NCI-H1417 treated with DMSO at 0.1 percent for 48 hours (cell line): ENCODE data around the gene VPS4B.
"Not testable (repeated sequence)": the region's sequence is repeated elsewhere in the genome, so short reads cannot be mapped to it uniquely, and the experiment has no call there.

Experiments
- DNase-seq: peaks from one replicate; lab custom pipeline; 2025; lab: John Stamatoyannopoulos, UW

Gene VPS4B

DNA sequence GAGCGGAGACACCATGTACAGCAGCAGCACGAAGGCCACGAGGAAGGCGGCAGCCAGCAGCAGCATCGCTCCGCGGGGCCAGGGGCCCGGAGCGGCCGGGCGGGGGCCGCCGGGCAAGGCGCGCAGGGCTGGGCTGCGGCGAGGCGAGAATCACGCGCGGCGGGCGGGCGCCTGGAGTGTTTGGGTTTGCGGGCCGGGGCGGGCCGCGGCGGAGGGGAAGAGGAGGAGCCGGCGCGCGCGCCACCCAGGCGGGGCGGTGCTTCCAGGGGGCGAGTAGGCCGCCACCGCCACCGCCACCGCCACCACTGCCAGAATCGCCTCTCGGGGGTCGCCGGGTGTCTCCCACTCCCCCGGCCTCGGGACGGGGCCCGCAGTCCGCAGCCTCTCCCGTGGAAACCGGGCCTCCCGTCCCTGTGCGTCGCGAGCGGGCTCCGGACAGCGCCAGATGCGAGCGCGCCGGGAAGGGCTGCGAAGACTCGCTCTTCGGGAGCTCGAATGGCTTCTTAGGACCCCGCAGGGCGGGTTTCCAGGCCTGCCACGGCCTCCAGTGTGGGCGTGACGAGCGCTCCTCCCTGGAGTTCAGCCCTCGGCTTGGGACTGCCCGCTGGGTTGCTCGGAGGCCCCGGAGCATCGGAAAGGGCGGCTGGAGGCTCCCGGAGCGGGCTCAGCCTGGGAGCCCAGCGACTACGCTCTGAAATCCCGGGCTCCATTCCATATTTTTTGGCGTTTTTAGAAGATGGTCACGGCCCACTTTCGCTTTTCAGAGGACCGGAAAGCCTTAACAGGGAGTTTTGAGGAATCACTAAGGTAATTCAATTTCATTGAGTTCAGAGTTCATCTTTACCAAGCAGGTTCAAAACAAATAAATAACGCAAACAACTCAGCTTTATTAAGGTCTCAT is 55.0 kb downstream of the VPS4B start, which contains the start of gene KDSR:
KDSR (minus strand) TSS at position 154 of the 901 bp plus-strand sequence; CDS start at position 66, 88 bp downstream.
- peak; percentile 99 for DNase-seq

DNA sequence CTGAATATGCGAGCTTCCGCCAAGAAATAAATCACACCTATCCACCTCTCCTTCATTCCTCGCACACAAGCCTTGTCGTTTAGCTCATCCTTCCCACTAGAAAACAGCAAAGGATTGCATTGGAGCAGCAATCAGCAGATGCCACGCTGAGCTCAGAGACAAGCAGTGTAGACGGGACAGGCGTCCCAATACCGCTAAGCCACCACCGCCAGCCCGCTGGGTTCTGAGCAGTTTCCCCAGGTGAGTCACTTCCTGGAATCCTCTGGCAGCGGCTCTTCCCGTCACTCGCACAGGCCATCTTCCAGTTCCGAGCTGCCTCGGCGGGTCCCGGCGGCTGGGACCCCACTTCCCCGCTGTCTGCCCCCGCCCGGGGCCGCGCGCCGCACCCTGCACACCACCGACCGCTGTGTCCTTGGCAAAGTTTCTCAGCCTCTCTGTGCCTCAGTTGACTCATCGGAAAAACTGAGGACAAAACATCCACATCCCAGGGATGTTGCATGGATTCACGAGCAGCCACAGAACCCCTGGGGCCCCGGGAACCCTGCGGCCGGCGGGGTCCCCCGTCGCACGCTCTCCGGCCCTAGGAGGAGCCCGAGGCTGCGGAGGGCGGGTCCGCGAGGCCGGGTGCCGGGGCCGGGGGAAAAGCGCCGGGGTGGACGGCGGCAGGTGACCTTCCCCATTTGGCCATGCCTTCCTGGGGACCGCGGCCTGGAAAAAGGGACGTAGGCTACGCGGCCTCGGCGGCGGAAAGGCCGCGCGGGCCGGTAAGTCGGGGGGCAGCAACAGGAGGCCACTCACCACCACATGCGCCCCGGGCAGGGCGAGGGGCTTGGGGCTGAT is 55.8 kb downstream of the VPS4B start:
- DNase-seq, result no peak

DNA sequence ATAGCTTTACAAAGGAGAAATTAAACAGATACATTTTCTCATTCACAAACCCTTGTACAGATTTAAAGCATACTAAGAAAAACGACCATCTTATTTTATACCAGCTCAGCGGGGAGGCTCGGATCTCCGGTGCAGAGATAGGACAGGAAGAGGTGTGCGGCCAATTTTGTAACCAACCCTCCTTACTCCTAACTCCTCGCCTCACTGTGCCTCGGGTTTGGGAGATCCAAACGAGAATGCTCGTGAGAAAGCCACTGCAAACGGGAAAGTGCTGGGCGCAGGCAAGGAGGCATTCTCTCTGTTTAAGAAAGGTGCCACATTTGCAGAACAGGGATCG is 56.4 kb downstream of the VPS4B start:
- DNase-seq, result no peak

DNA sequence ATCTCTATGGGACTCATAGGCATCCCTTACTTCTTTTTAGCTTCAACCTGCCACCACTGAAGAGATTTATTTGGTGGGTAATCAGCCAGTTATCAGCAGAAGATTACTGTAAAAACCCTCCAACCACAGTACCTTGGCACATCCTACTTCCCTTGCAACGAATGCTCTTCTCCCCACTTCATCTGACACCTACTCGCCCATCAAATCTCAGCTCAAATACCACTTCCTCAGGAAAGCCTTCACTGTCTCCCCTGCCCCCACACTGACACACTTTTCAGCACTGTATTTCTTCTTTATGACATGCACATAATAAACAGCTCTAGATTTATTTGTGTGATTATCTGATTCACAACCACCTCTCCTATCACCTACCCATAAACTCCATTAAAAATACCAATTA is 58.3 kb downstream of the VPS4B start:
- DNase-seq, result no peak

DNA sequence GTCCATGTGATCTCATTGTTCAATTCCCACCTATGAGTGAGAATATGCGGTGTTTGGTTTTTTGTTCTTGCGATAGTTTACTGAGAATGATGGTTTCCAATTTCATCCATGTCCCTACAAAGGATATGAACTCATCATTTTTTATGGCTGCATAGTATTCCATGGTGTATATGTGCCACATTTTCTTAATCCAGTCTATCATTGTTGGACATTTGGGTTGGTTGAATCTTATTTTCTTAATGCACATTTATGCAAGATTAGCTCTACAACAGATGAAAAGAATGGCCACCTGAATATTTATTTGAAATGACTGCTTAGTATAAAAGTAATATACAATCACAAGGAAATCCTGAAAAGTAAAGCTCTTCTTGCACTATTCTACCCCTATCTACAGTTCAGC is 58.9 kb downstream of the VPS4B start:
- not testable (repeated sequence) for DNase-seq

DNA sequence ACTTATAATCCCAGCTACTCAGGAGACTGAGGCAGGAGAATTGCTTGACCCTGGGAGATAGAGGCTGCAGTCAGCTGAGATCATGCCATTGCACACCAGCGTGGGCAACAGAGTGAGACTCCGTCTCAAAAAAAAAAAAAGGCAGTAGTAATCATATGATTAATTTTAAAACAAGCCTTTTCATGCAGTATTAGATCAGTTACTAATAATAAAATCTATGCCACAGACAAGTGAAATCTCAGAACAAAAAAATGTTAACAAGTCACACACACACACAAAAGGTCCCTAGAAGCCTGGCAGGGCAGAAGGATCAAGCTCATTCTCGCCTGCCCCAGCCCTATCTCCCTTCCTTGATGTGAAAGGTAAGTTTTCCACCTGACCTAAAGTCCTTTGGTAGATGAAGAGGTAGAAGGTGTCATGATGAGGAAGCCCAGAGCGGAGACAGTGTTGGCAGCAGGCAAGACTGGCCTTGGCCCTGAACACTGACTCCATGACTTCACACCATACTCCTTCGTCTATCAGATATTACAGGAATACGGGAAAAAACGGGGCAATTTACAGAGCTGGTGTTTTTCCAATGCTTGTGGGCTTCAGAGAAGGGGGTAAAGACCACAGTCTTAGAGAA is 65.9 kb downstream of the VPS4B start:
- no peak for DNase-seq

DNA sequence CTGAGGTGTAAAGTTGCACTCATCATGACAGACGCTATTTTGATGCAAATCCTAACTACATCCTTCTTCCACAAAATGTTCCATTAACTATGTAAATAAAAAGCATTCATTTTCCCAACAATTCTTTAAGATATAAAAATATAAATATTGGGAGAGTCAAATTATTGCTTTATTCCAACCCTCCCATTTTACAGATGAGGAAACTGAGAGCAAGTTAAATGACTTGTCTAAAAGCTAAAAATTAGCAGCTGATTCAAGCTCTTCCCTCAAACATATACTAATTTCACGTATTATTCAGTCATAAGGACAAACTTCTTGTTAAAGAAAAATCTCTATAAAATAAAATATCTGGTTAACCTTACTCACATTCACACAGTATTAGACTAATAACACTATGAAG is 72.0 kb downstream of the VPS4B start:
- no peak for DNase-seq

DNA sequence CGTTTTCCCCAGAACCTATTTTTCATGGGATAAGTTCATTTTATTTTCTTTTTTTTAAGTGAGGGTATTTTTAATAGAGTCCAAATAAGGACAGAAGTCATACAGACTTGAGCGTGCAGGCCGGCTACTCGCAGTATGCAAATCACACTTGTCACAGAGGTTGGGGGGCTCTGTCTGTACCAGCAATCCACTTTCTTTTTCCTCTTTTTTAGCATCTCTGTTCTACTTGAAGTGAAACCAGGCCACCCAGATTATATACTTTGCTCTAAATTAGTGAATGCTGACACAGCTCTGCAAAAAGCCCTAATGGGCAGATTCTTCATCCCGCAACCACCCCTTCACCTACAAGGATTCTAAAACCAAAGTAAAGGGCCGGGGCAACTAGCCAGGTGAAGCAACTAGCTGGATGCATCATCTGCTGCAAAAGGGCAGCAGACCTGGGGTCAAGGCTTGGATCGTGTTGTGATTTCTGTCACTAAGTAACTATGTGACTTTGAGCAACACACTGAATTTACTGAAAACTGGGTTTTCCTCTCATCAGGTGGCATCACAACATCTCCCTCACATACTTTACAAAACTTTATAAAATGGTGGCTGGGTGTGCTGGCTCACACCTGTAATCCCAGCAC is 73.7 kb downstream of the VPS4B start:
- no peak for DNase-seq

DNA sequence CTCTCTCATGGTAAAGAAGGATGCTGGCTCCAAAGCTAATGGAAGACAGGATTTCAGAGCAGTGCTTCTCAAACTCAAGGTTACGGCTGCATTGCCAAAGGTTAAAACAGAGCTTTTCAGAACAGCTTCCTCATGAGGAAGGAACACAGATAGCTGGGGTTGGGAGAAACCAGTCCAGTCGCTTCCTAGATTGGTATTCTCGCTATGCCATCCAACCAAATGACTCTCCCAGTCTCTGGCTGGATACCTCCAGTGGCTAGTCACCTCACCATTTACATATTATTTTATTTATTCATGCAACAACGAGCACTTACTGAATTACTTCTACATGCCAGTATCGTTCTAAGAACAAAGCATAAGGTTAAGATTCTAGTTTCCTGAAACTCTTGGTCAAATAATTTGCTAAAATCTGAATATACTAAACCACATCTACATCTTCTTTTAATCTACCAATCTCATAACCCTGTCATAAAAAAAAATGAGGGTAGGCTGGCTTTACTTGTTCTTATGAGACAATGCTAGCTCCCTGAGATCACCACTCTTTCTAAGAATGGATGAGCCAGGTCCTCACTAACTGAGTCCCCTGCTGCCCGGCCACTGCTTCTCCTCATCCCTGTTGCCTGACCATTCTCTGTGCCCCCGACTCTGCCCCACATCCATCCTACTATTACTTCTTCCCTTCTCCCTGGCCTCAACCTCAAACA is 75.6 kb downstream of the VPS4B start:
- DNase-seq, result no peak

DNA sequence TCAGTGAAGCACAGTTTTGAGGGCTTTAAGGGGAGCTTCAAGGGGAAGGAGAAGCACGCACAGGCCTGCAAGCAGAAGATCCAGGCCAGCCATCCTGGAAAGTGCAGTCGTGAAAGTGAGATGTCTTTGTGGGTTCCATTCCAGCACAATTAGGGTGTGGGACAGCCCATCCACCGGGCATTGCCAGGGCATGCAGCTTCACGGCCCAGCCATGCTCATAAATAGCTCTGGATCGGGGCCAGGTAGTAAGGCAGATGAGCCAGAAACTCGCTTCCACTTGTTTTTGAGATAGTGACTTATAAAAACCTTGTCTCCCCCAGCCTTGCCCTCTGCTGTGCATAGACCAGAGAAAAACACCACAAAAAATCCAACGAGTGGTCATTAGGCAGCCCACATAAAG is 76.2 kb downstream of the VPS4B start:
- DNase-seq, result no peak

DNA sequence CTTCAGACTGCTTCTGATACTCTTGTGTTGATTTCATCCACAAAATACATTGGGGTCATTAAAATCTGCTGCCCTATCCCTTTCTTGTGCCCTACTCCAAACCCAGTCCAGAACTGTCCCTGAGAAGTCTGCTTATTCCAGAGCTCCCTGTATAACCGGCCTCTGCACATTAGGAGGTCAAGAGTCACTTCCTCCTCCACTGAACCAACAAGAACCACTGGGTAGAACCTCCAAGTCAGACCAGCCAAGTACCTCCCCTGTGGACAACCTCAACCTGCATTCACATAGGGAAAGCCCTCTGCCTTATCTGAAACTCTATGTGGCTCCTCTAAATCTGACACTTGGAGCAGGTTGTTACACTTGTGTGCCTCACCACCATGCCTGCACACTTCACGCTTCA is 77.4 kb downstream of the VPS4B start:
- no peak for DNase-seq

DNA sequence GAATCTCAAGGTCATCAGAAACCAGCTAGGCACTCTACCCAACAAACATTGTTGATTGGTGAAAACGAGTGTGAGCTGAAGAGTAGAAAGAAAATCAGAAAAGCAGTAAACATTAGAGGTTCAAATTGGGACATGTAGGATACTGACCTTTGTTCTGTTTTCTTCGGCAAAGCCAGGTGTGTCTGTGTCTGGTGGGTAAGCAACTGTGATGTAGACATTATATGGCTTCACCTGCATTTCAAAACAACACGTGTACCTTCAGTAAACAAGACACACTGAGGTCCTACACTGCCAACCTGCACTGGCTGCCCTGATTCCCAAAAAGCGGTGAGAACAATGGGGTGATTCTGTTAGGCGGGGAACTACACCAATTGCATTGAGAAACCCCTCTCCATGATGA is 78.0 kb downstream of the VPS4B start:
- DNase-seq, result no peak

DNA sequence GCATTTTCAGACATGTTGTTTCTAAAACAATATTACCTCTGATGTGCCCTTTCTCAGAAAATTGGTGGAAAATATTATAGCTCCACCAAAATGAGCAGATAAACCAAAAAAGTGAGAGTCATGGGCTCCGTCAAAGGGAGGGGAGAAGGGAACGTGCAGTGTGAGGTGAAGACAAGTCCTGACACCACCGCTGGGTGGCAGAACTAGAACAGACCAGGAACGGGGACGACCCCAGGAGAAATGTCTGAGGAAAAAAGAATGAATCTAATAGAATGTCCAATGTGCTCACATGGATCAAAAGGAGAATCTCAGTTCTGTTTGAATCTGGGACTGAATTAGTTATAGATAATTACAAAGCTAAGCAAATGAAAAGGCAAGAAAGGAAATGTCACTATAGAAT is 80.1 kb downstream of the VPS4B start:
- DNase-seq, result no peak

DNA sequence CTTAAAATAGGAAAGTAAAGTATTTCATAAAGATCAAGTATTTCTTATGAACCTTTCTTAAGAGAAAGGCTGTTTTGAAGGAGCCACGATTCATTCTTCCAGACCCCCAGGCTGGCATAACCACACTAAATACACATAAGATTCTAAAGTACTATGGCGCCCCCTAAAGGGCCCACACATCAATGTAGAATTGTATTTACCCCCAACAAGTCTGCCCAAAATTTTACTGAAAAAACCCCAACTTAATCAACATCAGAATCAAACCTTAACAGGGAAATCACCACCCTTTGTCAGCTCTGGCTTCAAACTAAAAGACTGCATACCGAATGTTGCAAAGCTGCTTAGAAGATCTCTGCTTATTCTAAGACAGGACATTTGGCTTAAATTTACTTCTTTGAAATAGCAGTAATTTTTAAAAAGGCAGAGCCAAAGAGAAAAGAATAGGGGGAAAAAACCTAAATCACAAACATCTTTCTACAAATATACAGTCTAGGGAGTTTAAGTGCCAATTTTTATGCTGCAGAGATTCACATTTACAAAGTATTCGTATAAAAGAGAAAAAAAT is 82.3 kb downstream of the VPS4B start:
- DNase-seq, result no peak
